ENCODE results near the gene COL25A1. TPM values are rescaled to one million over a fixed set of nuclear protein-coding genes. Genes with fewer than 3 reads are reported as not detected.
A peak's percentile ranks its signal among the peaks of the same experiment; 100 is the strongest.
"Not testable (repeated sequence)": the region's sequence is repeated elsewhere in the genome, so short reads cannot be mapped to it uniquely, and the experiment has no call there.

Gene COL25A1
- total RNA-seq, 1 donor, result not detected

GRCh38 chr4:108888769-108889168 is 413.7 kb downstream of the COL25A1 start:
- DNase-seq (ENCODE audit: low read depth in 2 of 3, low spot score in 2 of 3), result no peak

DNA sequence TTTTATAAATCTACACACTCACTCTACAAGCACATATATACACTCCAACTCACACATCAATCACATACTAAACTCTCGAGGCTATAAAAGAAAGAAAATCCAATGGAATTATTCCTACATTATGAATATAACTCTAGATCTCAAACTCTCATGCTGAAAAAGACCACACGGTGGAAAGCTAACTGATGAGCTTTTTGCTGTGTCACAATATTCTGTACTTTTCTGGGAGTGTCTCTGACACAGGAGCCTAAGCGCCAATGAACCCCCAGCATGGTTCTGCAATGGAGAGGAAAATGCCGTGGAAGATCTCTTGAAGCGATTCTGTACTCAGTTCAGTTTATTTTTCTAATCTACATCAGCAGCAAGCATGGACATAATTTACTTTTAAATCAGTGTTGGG is 415.4 kb downstream of the COL25A1 start:
- no peak for DNase-seq (ENCODE audit: low read depth in 2 of 3, low spot score in 2 of 3)

DNA sequence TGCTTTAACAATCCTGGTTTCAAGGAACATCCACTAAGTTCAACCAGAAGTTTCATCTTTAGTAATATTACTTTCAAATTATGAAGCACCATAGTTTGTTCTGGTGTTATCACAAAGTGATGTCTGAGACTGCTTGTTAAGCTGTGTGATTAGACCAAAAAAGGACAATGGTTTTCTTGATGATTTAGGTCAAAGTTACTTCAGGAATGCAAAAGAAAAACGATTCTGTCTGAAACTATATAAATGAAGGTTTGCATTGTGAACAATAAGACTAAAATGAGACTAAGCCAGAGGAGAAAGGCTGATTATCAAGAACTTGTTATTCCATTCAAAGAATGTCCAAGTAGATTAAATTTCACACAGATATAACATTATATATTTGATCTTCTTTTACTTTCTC is 417.2 kb downstream of the COL25A1 start:
- DNase-seq (ENCODE audit: low read depth in 2 of 3, low spot score in 2 of 3), result no peak

GRCh38 chr4:108884596-108884995 is 417.9 kb downstream of the COL25A1 start:
- no peak for DNase-seq (ENCODE audit: low read depth in 2 of 3, low spot score in 2 of 3)

- no peak for DNase-seq (ENCODE audit: low read depth in 2 of 3, low spot score in 2 of 3)
Measured at GRCh38 chr4:108881986-108882385, 420.5 kb downstream of the COL25A1 start.

GRCh38 chr4:108881190-108881589 is 421.3 kb downstream of the COL25A1 start:
- no peak for DNase-seq (ENCODE audit: low read depth in 2 of 3, low spot score in 2 of 3)

- no peak for DNase-seq (ENCODE audit: low read depth in 2 of 3, low spot score in 2 of 3)
Measured at GRCh38 chr4:108878806-108879205, 423.7 kb downstream of the COL25A1 start.

- no peak for DNase-seq (ENCODE audit: low read depth in 2 of 3, low spot score in 2 of 3)
Measured at GRCh38 chr4:108877821-108878220, 424.6 kb downstream of the COL25A1 start.

DNA sequence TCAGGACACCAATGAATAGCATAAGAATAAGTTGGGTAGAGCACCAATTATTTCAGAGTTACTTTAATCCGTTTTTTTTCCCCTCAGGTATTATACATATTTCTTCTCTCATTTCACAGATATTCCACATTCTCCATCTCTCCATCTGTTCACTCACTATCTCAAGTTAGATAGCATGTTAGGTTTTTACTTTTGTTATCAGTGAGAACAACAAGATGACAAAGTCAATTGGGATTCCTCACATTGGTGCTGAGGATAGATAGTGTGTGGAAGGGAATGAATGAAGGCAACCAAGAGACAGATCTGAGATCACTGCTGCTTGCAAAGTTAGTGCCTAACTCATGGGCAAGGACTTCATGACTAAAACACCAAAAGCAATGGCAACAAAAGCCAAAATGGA is 427.7 kb downstream of the COL25A1 start:
- no peak for DNase-seq (ENCODE audit: low read depth in 2 of 3, low spot score in 2 of 3)

DNA sequence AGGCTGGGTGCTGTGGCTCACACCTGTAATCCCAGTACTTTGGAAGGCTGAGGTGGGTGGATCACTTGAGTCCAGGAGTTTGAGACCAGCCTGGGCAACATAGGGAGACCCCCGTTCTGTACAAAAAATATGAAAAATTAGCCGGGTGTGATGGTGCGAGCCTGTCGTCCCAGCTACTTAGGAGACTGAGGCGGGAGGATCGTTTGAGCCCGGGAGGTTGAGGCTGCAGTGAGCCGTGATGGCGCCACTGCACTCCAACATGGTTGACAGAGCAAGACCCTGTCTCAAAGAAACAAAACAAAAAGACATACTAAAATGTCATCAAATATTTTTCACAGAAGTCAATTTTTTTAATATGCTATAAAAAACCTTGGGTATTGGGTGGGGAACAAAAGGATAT is 432.5 kb downstream of the COL25A1 start:
- not testable (repeated sequence) for DNase-seq (ENCODE audit: low read depth in 2 of 3, low spot score in 2 of 3)

DNA sequence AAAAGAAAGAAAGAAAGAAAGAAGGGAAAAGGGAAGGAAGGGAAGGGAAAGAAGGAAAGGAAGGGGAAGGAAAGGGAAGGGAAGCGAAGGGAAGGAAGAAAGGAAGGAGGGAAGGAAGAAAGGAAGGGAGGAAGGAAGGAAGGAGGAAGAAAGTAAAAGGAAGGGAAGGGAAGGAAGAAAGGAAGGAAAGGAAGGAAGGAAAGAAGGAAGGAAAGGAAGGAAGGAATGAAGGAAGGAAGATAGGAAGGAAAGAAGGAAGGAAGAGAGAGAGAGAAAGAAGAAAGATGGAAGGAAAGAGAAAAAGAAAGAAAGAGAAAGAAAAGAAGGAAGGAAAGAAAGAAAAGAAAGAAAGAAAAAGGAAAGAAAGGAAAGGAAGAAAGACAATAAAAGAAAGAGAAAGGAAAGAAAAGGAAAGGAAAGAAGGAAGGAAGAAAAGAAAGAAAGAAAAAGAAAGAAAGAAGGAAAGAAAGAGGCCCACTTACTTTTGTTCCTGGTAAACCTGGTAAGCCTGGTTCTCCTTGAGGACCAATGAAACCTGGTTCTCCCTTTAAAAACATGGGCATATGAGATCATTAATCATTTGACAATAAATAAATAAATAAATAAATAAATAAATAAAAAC is 433.7 kb downstream of the COL25A1 start:
- DNase-seq (ENCODE audit: low read depth in 2 of 3, low spot score in 2 of 3), result no peak

DNA sequence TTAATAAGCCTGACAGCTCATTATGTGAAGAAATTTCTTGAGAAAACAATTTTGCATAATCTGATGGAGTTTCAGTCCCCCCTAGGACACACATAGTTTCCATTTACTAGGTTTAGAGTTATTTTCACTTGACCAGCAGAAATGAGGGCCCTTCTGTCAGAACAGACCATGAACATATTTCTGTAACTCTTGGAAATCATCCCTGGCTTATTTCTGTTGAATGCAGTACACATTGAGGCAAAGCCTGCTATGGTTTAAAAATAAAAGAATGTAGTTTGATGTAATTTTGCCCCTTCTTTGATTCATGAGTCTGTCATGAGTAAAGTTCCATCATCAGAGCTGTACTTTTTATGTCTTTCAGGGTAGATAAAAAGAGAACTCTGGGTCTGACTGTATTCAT is 435.0 kb downstream of the COL25A1 start:
- no peak for DNase-seq (ENCODE audit: low read depth in 2 of 3, low spot score in 2 of 3)

GRCh38 chr4:108861334-108861733 is 441.1 kb downstream of the COL25A1 start:
- peak in 2 of 3 donors; percentile 9 to 26 for DNase-seq (ENCODE audit: low read depth in 2 of 3, low spot score in 2 of 3)

- DNase-seq (ENCODE audit: low read depth in 2 of 3, low spot score in 2 of 3), result no peak
Measured at GRCh38 chr4:108854786-108855185, 447.7 kb downstream of the COL25A1 start.

GRCh38 chr4:108852691-108853090 is 449.8 kb downstream of the COL25A1 start:
- no peak for DNase-seq (ENCODE audit: low read depth in 2 of 3, low spot score in 2 of 3)

GRCh38 chr4:108851366-108851765 is 451.1 kb downstream of the COL25A1 start:
- no peak for DNase-seq (ENCODE audit: low read depth in 2 of 3, low spot score in 2 of 3)

GRCh38 chr4:108850219-108850649 is 452.2 kb downstream of the COL25A1 start:
- DNase-seq (ENCODE audit: low read depth in 2 of 3, low spot score in 2 of 3), result no peak

DNA sequence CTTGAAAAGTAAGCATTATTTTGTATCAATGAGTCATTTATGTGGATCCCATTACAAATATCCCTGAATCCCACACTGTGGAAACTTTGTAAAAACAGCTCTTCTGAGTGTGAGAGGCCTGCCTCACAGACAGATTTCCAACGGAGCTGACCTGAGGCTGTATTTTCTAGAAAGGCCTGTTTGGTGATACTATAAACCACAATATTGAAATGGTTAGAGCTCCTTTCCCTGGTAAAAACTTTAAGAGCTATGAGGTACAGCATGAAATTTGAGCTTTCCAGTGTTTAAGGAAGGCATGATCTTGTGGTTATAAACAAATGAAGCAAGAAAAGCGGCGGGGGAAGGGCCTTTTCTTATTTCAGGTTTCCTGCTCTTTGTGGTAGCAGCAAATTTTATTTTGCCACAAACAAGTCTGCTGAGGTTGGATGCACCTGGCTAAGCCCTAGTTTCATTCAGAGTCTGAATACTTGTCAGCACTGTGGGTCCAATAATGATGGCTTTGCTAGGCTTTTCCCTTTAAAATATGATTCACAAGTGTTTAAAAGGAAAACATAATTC is 452.8 kb downstream of the COL25A1 start:
- DNase-seq (ENCODE audit: low read depth in 2 of 3, low spot score in 2 of 3), result peak in 1 of 3 donors; percentile 66

- DNase-seq (ENCODE audit: low read depth in 2 of 3, low spot score in 2 of 3), result no peak
Measured at GRCh38 chr4:108846568-108846967, 455.9 kb downstream of the COL25A1 start.

DNA sequence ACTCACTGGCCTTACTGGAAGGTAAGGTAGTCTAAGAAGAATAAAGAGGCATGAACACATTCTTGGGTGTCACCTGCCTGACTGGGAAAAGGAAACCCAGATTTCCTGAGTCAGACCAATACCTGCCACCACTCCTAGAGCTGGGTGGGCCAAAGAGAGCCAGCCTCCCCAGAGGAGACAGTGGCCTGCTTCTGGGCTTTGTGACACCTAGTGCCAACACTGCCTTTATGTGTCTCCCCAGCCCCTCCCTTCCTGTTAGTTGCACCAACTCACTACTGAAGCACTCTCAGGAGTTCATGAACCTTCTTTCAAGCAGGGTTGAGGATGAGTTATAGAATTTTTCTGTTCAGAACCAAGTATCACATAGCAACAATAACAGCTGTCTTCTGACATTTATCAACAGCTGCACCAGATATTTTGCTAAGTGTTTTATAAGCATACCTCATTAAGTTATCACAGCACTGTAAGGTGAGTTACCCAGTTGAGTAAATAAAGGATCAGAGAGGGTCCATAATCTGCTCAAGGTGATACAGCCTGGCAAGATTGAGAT is 462.0 kb downstream of the COL25A1 start:
- DNase-seq (ENCODE audit: low read depth in 2 of 3, low spot score in 2 of 3), result no peak

GRCh38 chr4:108839333-108839732 is 463.1 kb downstream of the COL25A1 start:
- DNase-seq (ENCODE audit: low read depth in 2 of 3, low spot score in 2 of 3), result no peak

- DNase-seq (ENCODE audit: low read depth in 2 of 3, low spot score in 2 of 3), result no peak
Measured at GRCh38 chr4:108838451-108838850, 464.0 kb downstream of the COL25A1 start.

Data from hematopoietic multipotent progenitor cell (in vitro differentiated cells).